Gastrocnemius medialis (tissue), 4 donors: Measurements from ENCODE around the gene HPCAL4.

ENCODE experiments used
- CTCF ChIP-seq, 5 experiments: fragments of 450-650 bp in 3 of 5; fragments of 200-600 bp in 2 of 5; sonication (generic) in 2 of 5; IDR thresholded peaks in 4 of 5; conservative IDR thresholded peaks in 1 of 5; 1 replicate in 4 of 5; 2 replicates in 1 of 5; pipeline ENCODE4 v1.5.1; 2016 to 2019; ENCODE audit warnings: antibody characterized with exemption in 5 of 5, mild to moderate bottlenecking in 3 of 5, moderate library complexity in 3 of 5
- POLR2A ChIP-seq, 2 donors: fragments of 450-650 bp; IDR thresholded peaks; one replicate each; pipeline ENCODE4 v1.6.1; 2017; ENCODE audit warnings: antibody characterized with exemption in 2 of 2, mild to moderate bottlenecking in 2 of 2, moderate library complexity in 2 of 2

- TF ChIP-seq CTCF (IDR thresholded peaks at IDR 0.05 in 4 of 5, conservative IDR thresholded peaks at IDR 0.05 in 1 of 5) (no peak), POLR2A (IDR thresholded peaks at IDR 0.05) (no peak)
Observed at GRCh38 chr1:39704757-39705156, 13.5 kb upstream of the HPCAL4 start.
